ENCODE measurements around the gene KHDRBS1. TPM values are rescaled to one million over a fixed set of nuclear protein-coding genes. Genes with fewer than 3 reads are reported as not detected.

The KHDRBS1 gene
- total and polyA plus RNA-seq, 2 of the 13 experiments (the other 11 are each of a cell fraction or from before 2014, with no cell fraction given) = 25.1 to 39.0 TPM

GRCh38 chr1:32072622-32073298 is 59.1 kb downstream of the KHDRBS1 start, which contains the start of gene TMEM39B (continued):
- TF ChIP-seq SOX13 (IDR thresholded peaks at IDR 0.05) (no peak), SOX13 (CRISPR knock-in tag; conservative IDR thresholded peaks at IDR 0.05 in 1 of 2, IDR thresholded peaks at IDR 0.05 in 1 of 2) (peak in 1 of 2 experiments; percentile 26; a peak in 1 of 4 replicates), ZNF142 (CRISPR knock-in tag; IDR thresholded peaks at IDR 0.05) (no peak), ZNF124 (CRISPR knock-in tag; IDR thresholded peaks at IDR 0.05) (0 out of 2 replicates have a peak, but pooled peaks have one; percentile 27), FOXC1 (CRISPR knock-in tag; IDR thresholded peaks at IDR 0.05; ENCODE audit: borderline replicate concordance) (peak; percentile 76; the same call in 1 of the 2 replicates), CBX5 (CRISPR knock-in tag; IDR thresholded peaks at IDR 0.05; ENCODE audit: borderline replicate concordance) (no peak), NRL (CRISPR knock-in tag; IDR thresholded peaks at IDR 0.05; ENCODE audit: borderline replicate concordance) (0 out of 2 replicates have a peak, but pooled peaks have one; percentile 12), SNRNP70 (IDR thresholded peaks at IDR 0.05; ENCODE audit: low read depth, low read length) (no peak), KLF15 (CRISPR knock-in tag; IDR thresholded peaks at IDR 0.05; ENCODE audit: borderline replicate concordance) (no peak), ZNF44 (CRISPR knock-in tag; IDR thresholded peaks at IDR 0.05) (no peak), ATF4 (CRISPR knock-in tag; IDR thresholded peaks at IDR 0.05) (no peak), ZSCAN31 (CRISPR knock-in tag; IDR thresholded peaks at IDR 0.05; ENCODE audit: low read depth) (peak; percentile 24; the same call in 1 of the 2 replicates), BRD4 (CRISPR knock-in tag; IDR thresholded peaks at IDR 0.05) (no peak), JARID2 (CRISPR knock-in tag; IDR thresholded peaks at IDR 0.05; ENCODE audit: insufficient replicate concordance) (peak; percentile 35), SAFB2 (CRISPR knock-in tag; IDR thresholded peaks at IDR 0.05; ENCODE audit: borderline replicate concordance, low read depth) (no peak)
- TF ChIP-seq, protein P1, sequence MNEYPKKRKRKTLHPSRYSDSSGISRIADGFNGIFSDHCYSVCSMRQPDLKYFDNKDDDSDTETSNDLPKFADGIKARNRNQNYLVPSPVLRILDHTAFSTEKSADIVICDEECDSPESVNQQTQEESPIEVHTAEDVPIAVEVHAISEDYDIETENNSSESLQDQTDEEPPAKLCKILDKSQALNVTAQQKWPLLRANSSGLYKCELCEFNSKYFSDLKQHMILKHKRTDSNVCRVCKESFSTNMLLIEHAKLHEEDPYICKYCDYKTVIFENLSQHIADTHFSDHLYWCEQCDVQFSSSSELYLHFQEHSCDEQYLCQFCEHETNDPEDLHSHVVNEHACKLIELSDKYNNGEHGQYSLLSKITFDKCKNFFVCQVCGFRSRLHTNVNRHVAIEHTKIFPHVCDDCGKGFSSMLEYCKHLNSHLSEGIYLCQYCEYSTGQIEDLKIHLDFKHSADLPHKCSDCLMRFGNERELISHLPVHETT (CRISPR knock-in tag; conservative IDR thresholded peaks at IDR 0.05) = peak; percentile 78
- TF ChIP-seq, protein P2, sequence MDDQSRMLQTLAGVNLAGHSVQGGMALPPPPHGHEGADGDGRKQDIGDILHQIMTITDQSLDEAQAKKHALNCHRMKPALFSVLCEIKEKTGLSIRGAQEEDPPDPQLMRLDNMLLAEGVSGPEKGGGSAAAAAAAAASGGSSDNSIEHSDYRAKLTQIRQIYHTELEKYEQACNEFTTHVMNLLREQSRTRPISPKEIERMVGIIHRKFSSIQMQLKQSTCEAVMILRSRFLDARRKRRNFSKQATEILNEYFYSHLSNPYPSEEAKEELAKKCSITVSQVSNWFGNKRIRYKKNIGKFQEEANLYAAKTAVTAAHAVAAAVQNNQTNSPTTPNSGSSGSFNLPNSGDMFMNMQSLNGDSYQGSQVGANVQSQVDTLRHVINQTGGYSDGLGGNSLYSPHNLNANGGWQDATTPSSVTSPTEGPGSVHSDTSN (CRISPR knock-in tag; IDR thresholded peaks at IDR 0.05; ENCODE audit: borderline replicate concordance) = no peak
